SIG-M5 (cell line): ENCODE data around the gene CTNNA2.

ENCODE experiments used
- DNase-seq: peaks from one replicate; lab custom pipeline; 2025; lab: John Stamatoyannopoulos, UW

Gene CTNNA2

GRCh38 chr2:80403081-80403480 lies 890.2 kb downstream of the CTNNA2 start:
- no peak for DNase-seq

- DNase-seq = no peak
Observed at GRCh38 chr2:80407377-80407776, 894.5 kb downstream of the CTNNA2 start.

GRCh38 chr2:80410346-80410745 lies 897.5 kb downstream of the CTNNA2 start:
- DNase-seq = no peak

- DNase-seq = no peak
Observed at GRCh38 chr2:80413136-80413535, 900.3 kb downstream of the CTNNA2 start.

- no peak for DNase-seq
Observed at GRCh38 chr2:80417737-80418136, 904.9 kb downstream of the CTNNA2 start.

- DNase-seq = no peak
Observed at GRCh38 chr2:80420530-80421208, 907.8 kb downstream of the CTNNA2 start.

GRCh38 chr2:80429251-80429650 lies 916.4 kb downstream of the CTNNA2 start:
- no peak for DNase-seq

GRCh38 chr2:80437959-80438358 lies 925.1 kb downstream of the CTNNA2 start:
- DNase-seq = no peak

GRCh38 chr2:80438686-80439085 lies 925.8 kb downstream of the CTNNA2 start:
- DNase-seq = no peak

- DNase-seq = no peak
Observed at GRCh38 chr2:80454628-80455027, 941.8 kb downstream of the CTNNA2 start.

GRCh38 chr2:80459028-80459427 lies 946.2 kb downstream of the CTNNA2 start:
- no peak for DNase-seq

GRCh38 chr2:80461505-80462197 lies 948.8 kb downstream of the CTNNA2 start:
- DNase-seq = no peak

- no peak for DNase-seq
Observed at GRCh38 chr2:80462654-80463053, 949.8 kb downstream of the CTNNA2 start.

GRCh38 chr2:80464275-80464674 lies 951.4 kb downstream of the CTNNA2 start:
- no peak for DNase-seq

GRCh38 chr2:80467262-80467811 lies 954.5 kb downstream of the CTNNA2 start:
- no peak for DNase-seq

- DNase-seq = no peak
Observed at GRCh38 chr2:80469428-80469827, 956.6 kb downstream of the CTNNA2 start.

- no peak for DNase-seq
Observed at GRCh38 chr2:80473069-80473468, 960.2 kb downstream of the CTNNA2 start.

GRCh38 chr2:80473796-80474195 lies 960.9 kb downstream of the CTNNA2 start:
- DNase-seq = no peak

GRCh38 chr2:80475970-80476369 lies 963.1 kb downstream of the CTNNA2 start:
- DNase-seq = no peak

GRCh38 chr2:80476535-80477117 lies 963.8 kb downstream of the CTNNA2 start:
- DNase-seq = no peak

GRCh38 chr2:80482276-80482675 lies 969.4 kb downstream of the CTNNA2 start:
- DNase-seq = no peak

GRCh38 chr2:80489717-80490116 lies 976.9 kb downstream of the CTNNA2 start:
- no peak for DNase-seq

GRCh38 chr2:80490964-80491363 lies 978.1 kb downstream of the CTNNA2 start:
- no peak for DNase-seq
